SK-N-SH (cell line): Measurements from ENCODE around the gene CKMT2. TPM values are rescaled to one million over a fixed set of nuclear protein-coding genes. Genes with fewer than 3 reads are reported as not detected.
"Not testable (repeated sequence)": the region's sequence is repeated elsewhere in the genome, so short reads cannot be mapped to it uniquely, and the experiment has no call there.

Experiments
- CTCF ChIA-PET: fragments of 300-600, 350-600 bp; formaldehyde crosslinking; extraction: SDS; loops from one replicate; lab custom pipeline; 2021; lab: Yijun Ruan, JAX
- POLR2A ChIA-PET: fragments of 350-600 bp; sonication (Branson Sonifier 250); formaldehyde crosslinking; extraction: SDS; loops from one replicate; lab custom pipeline; 2020; ENCODE audit warnings: antibody characterized with exemption, inconsistent platforms; lab: Yijun Ruan, JAX
- DNase-seq: peaks from one replicate; pipeline ENCODE4 v3.0.0; 2012
- H2AFZ ChIP-seq: fragments of 200-600 bp; sonication (generic); 2 replicates; pipeline ENCODE4 v1.8.1; 2016; ENCODE audit warnings: antibody characterized with exemption, mild to moderate bottlenecking, low read depth
- H3F3A ChIP-seq: fragments of 200-600 bp; sonication (generic); replicated peaks from 2 replicates; pipeline ENCODE3; 2016; ENCODE audit warnings: antibody characterized with exemption, mild to moderate bottlenecking; ENCODE audit not compliant: insufficient read depth
- H3K27ac ChIP-seq, 2 experiments: fragments of 200-500 bp in 1 of 2; fragments of 200-600 bp in 1 of 2; sonication (Bioruptor generic) in 1 of 2; sonication (generic), shearing (Covaris generic) in 1 of 2; 2 replicates each; pipeline versions ENCODE4 v1.5.1 to v1.6.1; 2014 to 2016; ENCODE audit warnings: low read depth in 2 of 2, inconsistent platforms in 1 of 2, low read length in 1 of 2, mild to moderate bottlenecking in 1 of 2, mixed read lengths in 1 of 2
- H3K27me3 ChIP-seq: fragments of 200-600 bp; sonication (generic), shearing (Covaris generic); 2 replicates; pipeline ENCODE4 v1.6.1; 2016; ENCODE audit warnings: mixed run types; ENCODE audit not compliant: insufficient read depth
- H3K36me3 ChIP-seq, 2 experiments: fragments of 200-500 bp in 1 of 2; fragments of 200-600 bp in 1 of 2; sonication (Bioruptor generic) in 1 of 2; sonication (generic) in 1 of 2; replicated peaks in 1 of 2; 2 replicates each; pipeline versions ENCODE3 to v1.5.1; 2014 to 2016; ENCODE audit warnings: low read length in 1 of 2, mild to moderate bottlenecking in 1 of 2; ENCODE audit not compliant: insufficient read depth in 2 of 2, control insufficient read depth in 1 of 2
- H3K4me1 ChIP-seq, 2 experiments: fragments of 200-500 bp in 1 of 2; fragments of 200-600 bp in 1 of 2; sonication (Bioruptor generic) in 1 of 2; sonication (generic), shearing (Covaris generic) in 1 of 2; 2 replicates each; pipeline versions ENCODE4 v1.5.1 to v1.6.1; 2014 to 2016; ENCODE audit warnings: low read depth in 1 of 2, low read length in 1 of 2, mixed run types in 1 of 2; ENCODE audit not compliant: insufficient read depth in 2 of 2, control insufficient read depth in 1 of 2
- H3K4me2 ChIP-seq: fragments of 200-600 bp; sonication (generic), shearing (Covaris generic); 2 replicates; pipeline ENCODE4 v1.6.1; 2017; ENCODE audit warnings: mixed run types
- H3K4me3 ChIP-seq, 2 experiments: fragments of 200-500 bp in 1 of 2; fragments of 200-600 bp in 1 of 2; sonication (Bioruptor generic) in 1 of 2; sonication (generic), shearing (Covaris generic) in 1 of 2; 2 replicates each; pipeline versions ENCODE4 v1.5.1 to v1.8.1; 2014 to 2016; ENCODE audit warnings: low read depth in 2 of 2, inconsistent platforms in 1 of 2, low read length in 1 of 2, mild to moderate bottlenecking in 1 of 2, mixed read lengths in 1 of 2, moderate library complexity in 1 of 2
- H3K79me2 ChIP-seq: fragments of 200-600 bp; sonication (generic); 2 replicates; pipeline ENCODE4 v1.8.1; 2017; ENCODE audit warnings: mild to moderate bottlenecking; ENCODE audit not compliant: insufficient read depth
- H3K9ac ChIP-seq: fragments of 200-600 bp; sonication (generic); 2 replicates; pipeline ENCODE4 v1.6.1; 2017; ENCODE audit warnings: mixed run types
- H3K9me2 ChIP-seq: fragments of 200-600 bp; sonication (generic); 2 replicates; pipeline ENCODE4 v1.6.1; 2017; ENCODE audit warnings: mixed run types
- H3K9me3 ChIP-seq: fragments of 200-600 bp; sonication (generic); 2 replicates; pipeline ENCODE4 v1.6.1; 2017; ENCODE audit warnings: mixed run types, mild to moderate bottlenecking, moderate library complexity
- H4K20me1 ChIP-seq: fragments of 200-600 bp; sonication (generic); 2 replicates; pipeline ENCODE4 v1.6.1; 2017; ENCODE audit warnings: mild to moderate bottlenecking, mixed run types; ENCODE audit not compliant: insufficient read depth
- CHD2 ChIP-seq: fragments of 150-350 bp; IDR thresholded peaks from 2 replicates; pipeline ENCODE4 v1.6.1; 2018; ENCODE audit warnings: low read length; ENCODE audit not compliant: partially characterized antibody
- EP300 ChIP-seq, 2 experiments: IDR thresholded peaks; 2 replicates each; pipeline versions ENCODE4 v1.4.0 to v1.6.1; 2012; ENCODE audit warnings: borderline replicate concordance in 1 of 2, low read depth in 1 of 2, low read length in 1 of 2
- FOXM1 ChIP-seq: IDR thresholded peaks from 2 replicates; pipeline ENCODE4 v1.4.0; 2012; ENCODE audit warnings: low read depth, mild to moderate bottlenecking
- GABPA ChIP-seq: IDR thresholded peaks from 2 replicates; pipeline ENCODE4 v1.4.0; 2012; ENCODE audit warnings: low read depth, mild to moderate bottlenecking
- GATA2 ChIP-seq: sonication (generic); formaldehyde crosslinking; IDR thresholded peaks from 2 replicates; pipeline ENCODE4 v1.5.0; 2020; ENCODE audit warnings: mild to moderate bottlenecking, missing genetic modification reagents
- JUND ChIP-seq: IDR thresholded peaks from 2 replicates; pipeline ENCODE4 v1.4.0; 2012
- MXI1 ChIP-seq: IDR thresholded peaks from 2 replicates; pipeline ENCODE4 v1.6.1; 2012; ENCODE audit warnings: mild to moderate bottlenecking, low read depth, low read length, improper control_type of control experiment
- RXRA ChIP-seq: IDR thresholded peaks from 2 replicates; pipeline ENCODE4 v1.4.0; 2012; ENCODE audit warnings: low read depth, mild to moderate bottlenecking, borderline replicate concordance
- TAF1 ChIP-seq: IDR thresholded peaks from 2 replicates; pipeline ENCODE4 v1.6.1; 2012; ENCODE audit warnings: low read depth, mild to moderate bottlenecking, low read length, moderate library complexity, borderline replicate concordance
- USF1 ChIP-seq: IDR thresholded peaks from 2 replicates; pipeline ENCODE4 v1.4.0; 2012; ENCODE audit warnings: low read depth, borderline replicate concordance
- WGBS: methylation state at CpG from one replicate; pipeline ENCODE4 v1.1.6; 2017; ENCODE audit warnings: low lambda C conversion rate; 5-methylcytosine and 5-hydroxymethylcytosine counted together
- polyA plus RNA-seq, 3 experiments: library from polyadenylated mRNA; depleted of rRNA; stranded (reverse); fragments of >200 nt; gene quantifications; 2 replicates each; pipeline ENCODE4 v1.2.3, GENCODE V29; 2012
- TF ChIP-seq, protein P1 (sequence below): IDR thresholded peaks from 2 replicates; pipeline ENCODE4 v1.6.1; 2012; ENCODE audit warnings: mild to moderate bottlenecking, low read depth, low read length, moderate library complexity

CKMT2 gene
- polyA plus RNA-seq, 1 of the 3 experiments (the other 2 are of a cell fraction): not detected

GRCh38 chr5:81256766-81257165, 23.6 kb downstream of the CKMT2 start:
- WGBS: 83% methylated on average over 1 of the region's 1 CpG
- H4K20me1 ChIP-seq: no peaks in the 10 kb centered on the region
- H3K9ac ChIP-seq: no peak overlapping the region
- no peaks in the 10 kb centered on the region for H3F3A ChIP-seq
- H3K4me1 ChIP-seq: peaks cover 0 to 8% of the 10 kb centered on the region in 2 experiments; a peak in 1 of 4 replicates
- H2AFZ ChIP-seq: no peak overlapping the region
- no peaks in the 10 kb centered on the region for H3K9me2 ChIP-seq
- no peaks in the 10 kb centered on the region for H3K9me3 ChIP-seq
- TF ChIP-seq GATA2 (CRISPR knock-in tag) (peak; percentile 43; the same call in 1 of the 2 replicates), CHD2 (peak; percentile 14), JUND (no peak), EP300 (IDR thresholded peaks at IDR 0.05; ENCODE audit: borderline replicate concordance in 1 of 2, low read depth in 1 of 2, low read length in 1 of 2) (peak in 1 of 2 experiments; percentile 42; a peak in 1 of 4 replicates), MXI1 (peak; percentile 34; the same call in 1 of the 2 replicates)
- H3K36me3 ChIP-seq: no peaks in the 10 kb centered on the region
- no peak overlapping the region for H3K4me2 ChIP-seq
- peaks cover 7% of the 10 kb centered on the region; the same call in 1 of the 2 replicates for H3K79me2 ChIP-seq
- H3K27me3 ChIP-seq: no peaks in the 10 kb centered on the region
- peak overlapping the region in 1 of 2 experiments; percentile 53; a peak in 1 of 4 replicates for H3K27ac ChIP-seq
- peak; percentile 67 for DNase-seq
- H3K4me3 ChIP-seq: no peak overlapping the region
- CTCF ChIA-PET: interaction anchor here (0.7 to 2.1 kb wide), 2 partner anchors 42 to 172 kb away, joined by 3 to 13 read pairs; no protein-coding TSS in a partner anchor
- POLR2A ChIA-PET: no interaction called here

DNA sequence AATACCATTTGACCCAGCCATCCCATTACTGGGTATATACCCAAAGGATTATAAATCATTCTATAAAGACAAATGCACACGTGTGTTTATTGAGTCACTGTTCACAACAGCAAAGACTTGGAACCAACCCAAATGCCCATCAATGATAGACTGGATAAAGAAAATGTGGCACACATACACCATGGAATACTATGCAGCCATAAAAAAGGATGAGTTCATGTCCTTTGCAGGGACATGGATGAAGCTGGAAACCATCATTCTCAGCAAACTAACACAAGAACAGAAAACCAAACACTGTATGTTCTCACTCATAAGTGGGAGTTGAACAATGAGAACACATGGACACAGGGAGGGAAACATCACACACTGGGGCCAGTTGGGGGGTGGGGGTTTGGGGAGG, 29.7 kb downstream of the CKMT2 start:
- H3K4me3 ChIP-seq, H3K9ac ChIP-seq, H4K20me1 ChIP-seq, H3K27ac ChIP-seq, POLR2A ChIA-PET, H3K9me2 ChIP-seq, H3K4me2 ChIP-seq, H3K27me3 ChIP-seq, H3K4me1 ChIP-seq, H2AFZ ChIP-seq, H3K36me3 ChIP-seq, DNase-seq, CTCF ChIA-PET, H3K79me2 ChIP-seq, H3F3A ChIP-seq, H3K9me3 ChIP-seq: not testable (repeated sequence)
- WGBS: 95% methylated on average over 1 of the region's 1 CpG

DNA sequence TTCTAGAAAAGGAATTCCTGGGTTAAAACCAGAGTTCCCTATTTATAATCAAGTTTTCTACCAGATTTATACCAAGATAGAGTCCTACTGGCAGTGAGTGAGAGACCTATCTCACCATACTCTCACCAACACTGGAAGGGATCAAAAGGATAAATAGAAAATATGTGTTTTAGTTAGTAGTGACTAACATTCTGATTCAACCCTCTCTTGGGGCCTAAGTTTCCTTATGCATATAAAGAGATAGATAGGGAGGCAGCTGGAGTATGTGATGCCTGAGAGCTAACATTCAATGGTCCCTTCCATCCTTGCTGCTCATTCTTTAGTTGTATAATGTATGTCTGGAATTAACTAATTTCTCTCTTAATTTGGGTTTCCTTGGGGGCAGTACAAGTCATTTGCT, 32.0 kb downstream of the CKMT2 start:
- Histone ChIP-seq H3K9me3 (no peaks in the 10 kb centered on the region), H4K20me1 (no peaks in the 10 kb centered on the region), H3K27me3 (no peaks in the 10 kb centered on the region), H3K9ac (no peak overlapping the region), H3K4me1 (peaks cover 4 to 8% of the 10 kb centered on the region in 2 experiments; a peak in 3 of 4 replicates), H3K79me2 (no peaks in the 10 kb centered on the region), H2AFZ (no peak overlapping the region), H3K36me3 (peaks cover 0 to 4% of the 10 kb centered on the region in 2 experiments), H3K9me2 (no peaks in the 10 kb centered on the region), H3K4me3 (no peak overlapping the region), H3K27ac (no peak overlapping the region), H3K4me2 (no peak overlapping the region), H3F3A (peaks cover 13% of the 10 kb centered on the region)
- POLR2A ChIA-PET: no interaction called here
- no peak for TF ChIP-seq RXRA
- TF ChIP-seq MXI1: no peak
- TF ChIP-seq, protein P1, sequence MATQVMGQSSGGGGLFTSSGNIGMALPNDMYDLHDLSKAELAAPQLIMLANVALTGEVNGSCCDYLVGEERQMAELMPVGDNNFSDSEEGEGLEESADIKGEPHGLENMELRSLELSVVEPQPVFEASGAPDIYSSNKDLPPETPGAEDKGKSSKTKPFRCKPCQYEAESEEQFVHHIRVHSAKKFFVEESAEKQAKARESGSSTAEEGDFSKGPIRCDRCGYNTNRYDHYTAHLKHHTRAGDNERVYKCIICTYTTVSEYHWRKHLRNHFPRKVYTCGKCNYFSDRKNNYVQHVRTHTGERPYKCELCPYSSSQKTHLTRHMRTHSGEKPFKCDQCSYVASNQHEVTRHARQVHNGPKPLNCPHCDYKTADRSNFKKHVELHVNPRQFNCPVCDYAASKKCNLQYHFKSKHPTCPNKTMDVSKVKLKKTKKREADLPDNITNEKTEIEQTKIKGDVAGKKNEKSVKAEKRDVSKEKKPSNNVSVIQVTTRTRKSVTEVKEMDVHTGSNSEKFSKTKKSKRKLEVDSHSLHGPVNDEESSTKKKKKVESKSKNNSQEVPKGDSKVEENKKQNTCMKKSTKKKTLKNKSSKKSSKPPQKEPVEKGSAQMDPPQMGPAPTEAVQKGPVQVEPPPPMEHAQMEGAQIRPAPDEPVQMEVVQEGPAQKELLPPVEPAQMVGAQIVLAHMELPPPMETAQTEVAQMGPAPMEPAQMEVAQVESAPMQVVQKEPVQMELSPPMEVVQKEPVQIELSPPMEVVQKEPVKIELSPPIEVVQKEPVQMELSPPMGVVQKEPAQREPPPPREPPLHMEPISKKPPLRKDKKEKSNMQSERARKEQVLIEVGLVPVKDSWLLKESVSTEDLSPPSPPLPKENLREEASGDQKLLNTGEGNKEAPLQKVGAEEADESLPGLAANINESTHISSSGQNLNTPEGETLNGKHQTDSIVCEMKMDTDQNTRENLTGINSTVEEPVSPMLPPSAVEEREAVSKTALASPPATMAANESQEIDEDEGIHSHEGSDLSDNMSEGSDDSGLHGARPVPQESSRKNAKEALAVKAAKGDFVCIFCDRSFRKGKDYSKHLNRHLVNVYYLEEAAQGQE: no peak
- TF ChIP-seq USF1: no peak
- TF ChIP-seq EP300 (IDR thresholded peaks at IDR 0.05; ENCODE audit: borderline replicate concordance in 1 of 2, low read depth in 1 of 2, low read length in 1 of 2): no peak
- TF ChIP-seq GABPA: no peak
- TF ChIP-seq TAF1: no peak
- TF ChIP-seq FOXM1: no peak
- DNase-seq: no peak
- CTCF ChIA-PET: interaction anchor here (1.0 kb wide), 1 partner anchor 13 kb away, joined by 3 read pairs; no protein-coding TSS in a partner anchor
